UCSD-AML1 (cell line): Measurements from ENCODE around the gene NOM1.

ENCODE experiments used
- DNase-seq: peaks from one replicate; lab custom pipeline; 2025; ENCODE audit not compliant: unreplicated experiment; lab: John Stamatoyannopoulos, UW

Gene NOM1

DNA sequence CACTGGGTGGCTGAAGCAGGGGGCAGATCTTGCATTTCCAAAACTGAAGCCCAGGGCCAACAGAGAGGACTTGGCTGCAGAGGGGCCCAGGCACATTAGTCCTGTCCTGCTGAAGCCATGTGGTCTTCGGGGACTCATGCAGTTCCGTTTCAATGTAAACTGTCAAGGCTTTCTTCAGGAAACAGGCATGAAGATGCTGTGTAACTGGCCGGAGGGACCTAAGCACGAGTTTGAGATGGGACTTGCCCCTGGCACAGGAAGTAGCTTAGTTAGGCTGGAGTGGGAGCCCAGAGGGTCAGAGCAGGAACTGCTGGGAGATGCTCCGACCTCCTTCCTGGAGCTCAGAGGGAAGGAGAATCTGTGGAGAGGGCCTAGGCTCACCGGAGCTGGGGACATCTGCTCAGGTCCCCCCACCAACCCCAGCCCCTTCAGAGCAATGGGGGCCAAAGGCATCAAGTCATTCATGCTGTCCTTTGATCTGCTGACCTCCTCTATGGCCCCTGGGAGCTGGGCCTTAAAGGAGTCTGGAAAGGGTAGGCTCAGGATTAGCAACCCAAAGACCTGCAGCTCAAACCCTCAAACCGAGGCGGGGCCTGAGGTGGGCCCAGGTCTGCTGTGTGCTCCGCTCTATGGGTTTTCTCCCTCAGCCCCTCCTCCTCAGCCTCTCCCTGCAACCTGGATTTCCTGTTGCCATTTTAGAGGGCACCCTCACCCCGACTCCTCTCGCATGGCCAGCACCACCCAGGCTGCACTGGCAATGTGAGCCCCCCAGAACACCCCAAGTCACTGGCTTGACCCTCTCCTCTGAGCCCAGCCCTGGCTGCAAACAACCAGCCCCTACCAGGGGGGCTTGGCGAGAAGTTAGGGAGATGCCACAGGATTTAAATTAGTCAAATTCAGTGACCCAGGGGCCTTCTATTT lies 65.4 kb downstream of the NOM1 start:
- no peak for DNase-seq

DNA sequence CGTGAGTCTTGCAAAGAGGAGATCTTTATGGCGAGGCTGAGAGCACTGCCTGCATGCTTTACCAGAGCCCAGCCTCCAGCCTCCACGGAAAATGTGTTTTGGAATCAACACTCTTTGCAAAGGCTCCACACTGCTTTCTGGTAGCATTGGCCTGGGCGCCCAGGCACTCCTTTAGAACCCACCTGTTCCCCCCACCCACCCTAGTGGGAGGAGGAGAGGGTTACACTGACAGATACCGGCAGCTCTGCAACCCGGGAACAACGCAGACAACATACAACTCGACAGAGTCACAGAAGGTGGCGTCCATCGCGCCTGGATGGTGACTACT lies 66.5 kb downstream of the NOM1 start:
- DNase-seq: no peak

DNA sequence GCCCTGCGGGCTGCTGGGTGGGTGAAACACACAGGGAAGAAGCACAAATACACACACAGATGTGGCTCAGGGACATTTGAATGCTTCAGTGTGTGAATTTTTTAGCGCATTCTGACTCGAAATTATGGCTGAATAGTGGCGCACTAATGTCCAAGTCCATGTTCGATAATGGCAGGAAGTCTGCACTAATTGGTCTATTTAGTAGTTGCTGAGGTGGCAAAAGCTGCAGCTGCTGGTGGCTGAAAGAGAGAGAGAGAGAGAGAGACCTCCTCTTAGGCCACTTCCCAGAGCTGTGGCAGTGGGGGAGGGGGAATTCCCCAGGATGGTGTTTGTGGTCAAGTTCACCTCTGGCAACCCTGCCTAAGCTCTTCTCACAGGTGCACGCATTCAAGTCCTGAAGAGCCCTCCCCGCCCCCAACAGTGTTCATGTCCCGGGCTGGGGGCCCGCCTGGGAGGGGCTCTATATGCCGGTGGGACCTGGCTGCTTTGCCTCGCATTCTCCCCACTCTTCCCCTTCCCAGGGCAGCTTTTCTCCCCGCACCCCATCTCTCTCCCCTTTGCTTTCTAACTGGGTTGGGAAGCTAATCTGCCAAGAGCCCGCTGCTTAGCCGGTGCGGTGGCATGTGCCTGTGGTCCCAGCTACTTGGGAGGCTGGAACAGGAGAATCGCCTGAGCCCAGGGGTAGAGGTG lies 67.0 kb downstream of the NOM1 start:
- DNase-seq: no peak

DNA sequence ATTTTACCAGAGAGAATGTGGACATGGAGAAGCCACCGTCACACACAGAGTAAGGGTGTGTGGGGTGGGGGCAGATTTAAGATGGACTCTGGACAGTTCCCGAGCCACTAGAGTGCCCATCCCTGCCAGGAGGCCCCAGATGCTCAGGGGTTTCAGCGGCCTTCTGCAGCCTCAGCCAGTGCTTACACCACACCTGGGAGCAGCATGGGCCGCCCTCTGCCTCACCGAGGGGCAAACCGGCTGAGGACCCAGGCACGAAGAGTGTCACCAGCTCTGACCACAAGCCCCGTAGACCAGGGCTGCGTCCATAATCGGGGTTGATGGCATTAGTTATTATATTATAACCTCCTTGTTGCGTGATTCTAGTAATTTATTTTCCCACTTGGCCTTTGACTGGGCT lies 67.6 kb downstream of the NOM1 start:
- DNase-seq: no peak

DNA sequence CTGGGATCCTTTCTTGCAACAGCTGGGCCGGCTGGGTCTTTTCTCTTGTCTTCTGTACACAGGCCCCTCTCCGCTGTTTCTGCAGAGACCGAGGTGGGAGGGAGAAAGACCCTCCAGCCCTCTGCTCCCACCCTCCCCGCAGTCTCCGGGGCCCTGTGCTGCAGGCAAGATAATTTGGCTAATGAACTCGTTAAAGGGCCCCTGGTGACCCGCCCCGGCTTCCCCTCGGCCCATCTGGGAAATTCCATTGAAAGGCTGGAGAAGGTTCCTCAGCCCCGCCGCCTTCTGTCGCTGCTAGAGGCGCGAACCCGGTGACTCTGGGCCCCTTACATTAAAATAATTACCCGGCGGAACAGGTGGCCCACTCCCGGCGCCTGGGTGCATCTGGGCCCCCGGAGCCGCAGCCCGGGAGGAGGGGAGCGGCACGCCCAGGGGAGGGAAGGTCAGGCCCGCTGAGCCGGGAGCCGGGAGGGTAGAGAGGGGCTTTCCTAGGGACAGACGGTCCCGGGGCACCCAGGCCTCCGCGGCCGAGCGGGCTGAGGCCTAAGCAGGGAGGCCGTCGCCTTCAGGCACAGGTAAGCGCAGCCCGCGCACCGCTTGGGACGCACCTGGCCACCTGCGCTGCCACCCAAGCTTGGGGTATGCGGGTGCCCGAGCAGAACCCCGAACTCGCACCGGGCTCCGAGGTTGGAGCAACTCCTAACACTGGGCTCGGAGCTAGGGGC lies 68.3 kb downstream of the NOM1 start:
- no peak for DNase-seq

DNA sequence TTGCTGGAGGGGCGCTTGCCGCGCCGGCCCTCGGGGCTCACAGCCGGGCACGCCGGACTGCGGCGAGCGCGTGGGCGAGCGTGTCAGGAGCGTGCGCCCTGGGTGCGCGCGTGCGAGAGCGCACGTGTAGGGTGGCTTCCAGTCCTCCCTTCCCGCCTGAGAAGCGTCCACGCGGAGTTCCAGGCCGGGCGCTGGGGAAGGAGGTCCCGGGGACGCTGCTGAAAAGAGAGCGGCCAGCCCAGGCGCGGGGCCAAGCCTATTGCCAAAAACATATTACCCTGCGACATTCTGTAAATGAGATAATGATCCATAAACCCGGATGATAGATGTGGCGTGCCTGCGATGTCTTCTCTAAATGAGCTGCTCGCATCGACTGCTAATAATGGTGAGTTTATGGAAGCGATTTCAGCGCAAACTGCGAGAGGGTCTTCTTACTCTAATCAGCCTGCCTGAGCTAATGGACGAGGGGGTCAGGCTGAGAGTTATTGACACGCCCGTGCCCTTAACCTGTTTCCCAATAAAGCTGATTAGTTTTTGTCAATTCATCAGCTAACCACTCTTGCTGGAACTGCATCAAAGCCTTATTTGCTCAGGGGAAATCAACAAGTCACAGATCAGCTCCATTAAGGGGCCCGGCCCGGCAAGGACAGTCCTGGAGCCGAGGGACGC lies 69.0 kb downstream of the NOM1 start:
- no peak for DNase-seq

DNA sequence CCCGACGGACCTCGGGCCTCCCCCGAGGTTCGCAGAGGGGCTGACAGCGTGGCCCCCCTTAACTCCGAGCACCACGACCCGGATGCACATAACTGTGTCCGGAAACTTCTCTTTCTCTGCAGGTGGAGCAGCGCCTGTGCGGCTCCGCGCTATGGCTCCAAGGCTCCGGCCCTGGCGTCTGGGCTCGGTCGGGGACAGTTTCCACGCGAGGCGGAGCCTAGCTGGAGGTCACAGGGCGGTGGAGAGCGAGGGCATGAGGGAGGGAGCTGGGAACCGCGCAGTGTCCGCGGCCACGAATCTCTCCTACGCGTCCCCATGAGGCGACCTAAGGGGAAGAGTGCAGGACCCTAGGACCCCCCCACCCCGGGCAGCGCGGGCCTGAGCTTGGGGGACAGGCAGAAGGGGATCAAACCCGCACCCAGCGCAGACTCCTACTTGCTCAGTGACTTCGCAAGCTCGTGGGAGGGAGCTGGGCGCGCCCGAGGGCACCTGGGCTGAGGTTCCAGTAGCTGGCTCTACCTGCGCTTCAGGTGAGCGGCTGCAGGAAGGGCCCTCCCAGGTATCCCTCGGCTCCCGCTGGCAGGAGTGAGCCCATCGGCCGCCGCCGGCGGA lies 69.6 kb downstream of the NOM1 start:
- DNase-seq: no peak

DNA sequence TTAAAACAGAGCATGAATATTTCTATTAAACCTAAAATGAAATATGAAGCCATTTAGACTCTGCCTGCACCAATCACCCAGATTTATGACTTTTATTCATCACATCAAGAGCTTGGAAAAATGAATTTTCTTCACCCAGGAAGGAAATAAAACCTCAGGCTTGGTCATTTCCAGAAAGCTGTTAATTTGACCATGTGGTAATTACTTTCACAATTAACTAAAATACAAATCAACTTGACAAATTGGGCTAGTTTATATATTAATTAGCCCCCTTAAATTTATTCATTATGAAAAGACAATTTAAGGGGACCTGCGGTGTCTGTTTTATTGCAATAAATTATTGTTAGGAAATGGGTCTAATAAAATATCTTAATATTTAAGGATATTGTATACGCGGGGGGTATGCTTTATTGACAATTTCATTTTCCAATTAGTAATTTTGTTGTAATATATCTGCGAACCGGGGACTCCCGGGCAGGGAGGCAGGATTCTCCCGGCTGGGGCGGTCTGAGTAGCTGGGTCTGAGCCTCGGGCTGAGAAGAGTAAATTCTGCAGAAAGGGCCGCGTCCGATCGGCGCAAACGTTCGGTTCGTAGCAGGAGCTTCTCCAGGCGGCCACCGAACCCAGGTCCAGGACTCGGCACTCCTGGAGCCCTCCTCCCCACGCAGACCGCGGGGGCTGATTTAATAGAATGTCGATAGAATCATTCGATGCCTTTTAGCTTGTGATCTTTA lies 70.4 kb downstream of the NOM1 start:
- DNase-seq: no peak

DNA sequence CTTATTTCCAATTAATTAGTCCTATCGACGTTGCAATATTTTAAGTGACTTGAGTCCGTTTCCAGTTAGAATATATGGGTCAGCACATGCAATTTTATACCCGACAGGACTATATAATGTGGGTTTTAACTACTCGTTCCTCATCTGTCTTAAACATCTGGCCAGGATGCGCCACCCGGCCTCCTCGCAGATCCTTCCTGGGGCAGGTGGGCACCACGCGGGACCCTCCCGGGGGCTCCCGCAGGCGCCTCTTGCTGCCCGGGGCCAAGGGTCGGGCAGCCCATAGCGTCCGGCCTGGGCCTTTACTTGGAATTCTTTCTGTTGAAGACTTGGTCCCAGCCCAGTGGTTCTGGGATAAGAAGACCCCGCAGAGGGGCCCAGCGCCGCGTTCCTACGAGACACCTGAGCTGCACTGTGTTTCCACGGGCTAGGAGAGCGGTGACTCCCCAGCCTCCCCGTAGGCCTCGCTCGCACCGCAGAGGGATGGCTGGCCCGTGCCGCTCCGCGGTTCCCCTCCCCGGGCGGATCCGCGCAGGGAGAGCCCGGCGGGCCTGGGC lies 71.1 kb downstream of the NOM1 start:
- no peak for DNase-seq

DNA sequence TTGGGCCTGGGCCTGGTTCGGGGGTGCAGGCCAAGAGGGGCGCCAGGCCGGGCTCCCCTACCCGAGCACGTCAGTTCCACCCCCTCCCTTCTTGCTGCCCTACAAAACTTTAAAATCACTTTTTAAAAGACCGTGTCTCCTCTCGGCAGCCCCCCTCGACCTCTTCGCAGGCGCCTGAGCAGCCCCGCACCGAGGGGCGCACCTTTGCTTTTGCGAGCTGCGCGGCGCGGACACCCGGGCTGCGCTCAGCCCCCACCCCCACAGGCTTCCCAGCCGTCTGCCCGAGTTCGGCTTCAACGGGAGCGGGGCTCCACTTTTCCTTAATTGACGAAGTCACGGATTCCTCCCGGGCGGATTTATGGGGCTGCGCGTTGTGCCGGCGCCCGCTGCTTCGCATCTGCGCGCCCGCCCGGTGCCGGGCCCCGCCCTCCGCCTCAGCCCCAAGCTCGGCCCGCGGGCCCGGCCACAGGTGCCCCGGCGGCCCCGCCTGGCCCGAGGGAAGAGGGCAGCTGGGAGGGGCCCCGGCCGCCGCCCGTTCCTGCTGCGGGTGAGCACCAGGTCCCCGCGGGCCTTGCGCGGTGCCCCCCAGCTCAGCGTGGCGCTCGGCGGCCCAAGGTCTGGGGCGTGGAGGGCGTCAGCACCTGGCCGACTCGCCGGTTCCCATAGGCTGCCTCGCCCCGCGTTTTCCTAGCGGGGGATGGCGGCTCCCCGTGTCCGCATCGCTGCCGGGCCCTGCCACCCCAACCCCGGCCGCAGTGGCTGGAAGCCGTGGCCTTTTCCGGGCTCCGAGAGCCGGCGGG lies 71.8 kb downstream of the NOM1 start:
- DNase-seq: no peak

DNA sequence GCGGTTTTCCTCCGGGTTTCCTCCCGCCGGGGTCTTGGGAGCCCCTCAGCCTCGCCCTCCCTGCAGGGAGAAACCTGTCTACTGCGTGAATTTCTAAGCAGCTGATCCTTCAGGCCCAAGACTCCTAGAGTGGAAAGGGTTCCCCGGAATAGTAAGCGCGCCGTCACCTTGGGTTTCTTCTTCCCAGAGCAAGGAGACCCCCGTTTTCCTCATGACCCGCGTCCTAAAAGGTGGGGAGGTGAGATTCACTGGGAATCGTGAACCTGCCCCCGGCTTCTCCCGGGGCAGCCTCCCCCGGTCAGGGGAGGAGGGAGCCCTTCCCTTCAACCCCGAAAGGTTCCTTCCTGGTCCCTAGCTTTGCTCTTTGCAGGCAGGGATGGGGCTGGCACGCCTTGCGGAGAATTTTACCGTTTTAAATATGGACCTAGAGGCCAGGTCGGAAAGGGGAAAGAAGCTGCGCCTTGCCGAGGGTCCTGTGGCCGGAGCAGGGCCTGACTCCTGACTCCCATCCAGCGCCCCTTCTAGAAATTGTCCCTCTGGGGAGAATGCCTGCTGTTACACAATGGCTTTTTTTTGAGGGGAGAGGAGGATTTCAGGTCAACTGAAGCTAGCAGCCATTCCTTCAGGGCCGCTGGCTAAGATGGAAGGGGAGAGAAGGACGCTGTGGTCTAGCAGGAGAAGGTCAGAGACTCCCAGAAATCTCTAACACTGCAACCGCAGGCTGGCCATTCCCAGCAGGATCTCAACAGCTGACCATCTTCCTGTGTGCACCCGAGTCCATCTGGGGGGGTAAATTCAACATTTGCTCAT lies 72.6 kb downstream of the NOM1 start:
- no peak for DNase-seq
